ENCODE measurements around the gene OR9Q2. TPM values are rescaled to one million over a fixed set of nuclear protein-coding genes. Genes with fewer than 3 reads are reported as not detected.

The OR9Q2 gene
- total and polyA plus RNA-seq, 4 donors = not detected

DNA sequence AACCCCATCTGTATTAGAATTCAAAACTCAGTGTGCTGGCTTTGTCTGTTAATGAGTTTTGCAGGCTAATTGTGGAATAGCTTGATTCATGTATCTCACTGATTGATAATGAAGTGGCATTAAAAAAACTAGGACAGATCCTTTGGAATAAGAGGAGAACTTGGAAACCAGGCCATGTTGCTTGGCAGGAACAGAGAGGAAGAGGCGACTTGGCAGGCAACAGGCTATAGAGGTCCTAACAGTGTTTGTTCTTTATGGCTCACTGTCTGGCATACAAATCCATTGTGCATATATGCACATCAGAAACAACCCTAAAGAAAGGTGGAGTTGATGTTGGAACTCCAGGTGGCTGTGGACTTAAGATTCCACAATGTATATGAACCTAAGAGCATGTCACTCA lies 46.1 kb upstream of the OR9Q2 start:
- no peak for TF ChIP-seq HNF4A (conservative IDR thresholded peaks at IDR 0.05)
- no peak for TF ChIP-seq EGR1 (IDR thresholded peaks at IDR 0.05; ENCODE audit: low read depth in 2 of 2)
- TF ChIP-seq GABPA (IDR thresholded peaks at IDR 0.05 in 1 of 2, conservative IDR thresholded peaks at IDR 0.05 in 1 of 2) = no peak
- TF ChIP-seq, protein P1, sequence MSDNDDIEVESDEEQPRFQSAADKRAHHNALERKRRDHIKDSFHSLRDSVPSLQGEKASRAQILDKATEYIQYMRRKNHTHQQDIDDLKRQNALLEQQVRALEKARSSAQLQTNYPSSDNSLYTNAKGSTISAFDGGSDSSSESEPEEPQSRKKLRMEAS (IDR thresholded peaks at IDR 0.05) = no peak
- no peak for TF ChIP-seq SP1 (IDR thresholded peaks at IDR 0.05)
- no peak for TF ChIP-seq JUND (IDR thresholded peaks at IDR 0.05)
- TF ChIP-seq YY1 (IDR thresholded peaks at IDR 0.05) = no peak
- TF ChIP-seq, protein P2, sequence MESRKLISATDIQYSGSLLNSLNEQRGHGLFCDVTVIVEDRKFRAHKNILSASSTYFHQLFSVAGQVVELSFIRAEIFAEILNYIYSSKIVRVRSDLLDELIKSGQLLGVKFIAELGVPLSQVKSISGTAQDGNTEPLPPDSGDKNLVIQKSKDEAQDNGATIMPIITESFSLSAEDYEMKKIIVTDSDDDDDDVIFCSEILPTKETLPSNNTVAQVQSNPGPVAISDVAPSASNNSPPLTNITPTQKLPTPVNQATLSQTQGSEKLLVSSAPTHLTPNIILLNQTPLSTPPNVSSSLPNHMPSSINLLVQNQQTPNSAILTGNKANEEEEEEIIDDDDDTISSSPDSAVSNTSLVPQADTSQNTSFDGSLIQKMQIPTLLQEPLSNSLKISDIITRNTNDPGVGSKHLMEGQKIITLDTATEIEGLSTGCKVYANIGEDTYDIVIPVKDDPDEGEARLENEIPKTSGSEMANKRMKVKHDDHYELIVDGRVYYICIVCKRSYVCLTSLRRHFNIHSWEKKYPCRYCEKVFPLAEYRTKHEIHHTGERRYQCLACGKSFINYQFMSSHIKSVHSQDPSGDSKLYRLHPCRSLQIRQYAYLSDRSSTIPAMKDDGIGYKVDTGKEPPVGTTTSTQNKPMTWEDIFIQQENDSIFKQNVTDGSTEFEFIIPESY (IDR thresholded peaks at IDR 0.05) = no peak
- TF ChIP-seq HNF4G (IDR thresholded peaks at IDR 0.05) = no peak
- no peak for TF ChIP-seq RAD21 (IDR thresholded peaks at IDR 0.05)
- no peak for TF ChIP-seq RXRA (IDR thresholded peaks at IDR 0.05)
- no peak for TF ChIP-seq FOXA1 (IDR thresholded peaks at IDR 0.05)
- no peak for TF ChIP-seq FOXA2 (IDR thresholded peaks at IDR 0.05)
- TF ChIP-seq, protein P3, sequence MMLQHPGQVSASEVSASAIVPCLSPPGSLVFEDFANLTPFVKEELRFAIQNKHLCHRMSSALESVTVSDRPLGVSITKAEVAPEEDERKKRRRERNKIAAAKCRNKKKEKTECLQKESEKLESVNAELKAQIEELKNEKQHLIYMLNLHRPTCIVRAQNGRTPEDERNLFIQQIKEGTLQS (IDR thresholded peaks at IDR 0.05) = no peak
- TF ChIP-seq, protein P4, sequence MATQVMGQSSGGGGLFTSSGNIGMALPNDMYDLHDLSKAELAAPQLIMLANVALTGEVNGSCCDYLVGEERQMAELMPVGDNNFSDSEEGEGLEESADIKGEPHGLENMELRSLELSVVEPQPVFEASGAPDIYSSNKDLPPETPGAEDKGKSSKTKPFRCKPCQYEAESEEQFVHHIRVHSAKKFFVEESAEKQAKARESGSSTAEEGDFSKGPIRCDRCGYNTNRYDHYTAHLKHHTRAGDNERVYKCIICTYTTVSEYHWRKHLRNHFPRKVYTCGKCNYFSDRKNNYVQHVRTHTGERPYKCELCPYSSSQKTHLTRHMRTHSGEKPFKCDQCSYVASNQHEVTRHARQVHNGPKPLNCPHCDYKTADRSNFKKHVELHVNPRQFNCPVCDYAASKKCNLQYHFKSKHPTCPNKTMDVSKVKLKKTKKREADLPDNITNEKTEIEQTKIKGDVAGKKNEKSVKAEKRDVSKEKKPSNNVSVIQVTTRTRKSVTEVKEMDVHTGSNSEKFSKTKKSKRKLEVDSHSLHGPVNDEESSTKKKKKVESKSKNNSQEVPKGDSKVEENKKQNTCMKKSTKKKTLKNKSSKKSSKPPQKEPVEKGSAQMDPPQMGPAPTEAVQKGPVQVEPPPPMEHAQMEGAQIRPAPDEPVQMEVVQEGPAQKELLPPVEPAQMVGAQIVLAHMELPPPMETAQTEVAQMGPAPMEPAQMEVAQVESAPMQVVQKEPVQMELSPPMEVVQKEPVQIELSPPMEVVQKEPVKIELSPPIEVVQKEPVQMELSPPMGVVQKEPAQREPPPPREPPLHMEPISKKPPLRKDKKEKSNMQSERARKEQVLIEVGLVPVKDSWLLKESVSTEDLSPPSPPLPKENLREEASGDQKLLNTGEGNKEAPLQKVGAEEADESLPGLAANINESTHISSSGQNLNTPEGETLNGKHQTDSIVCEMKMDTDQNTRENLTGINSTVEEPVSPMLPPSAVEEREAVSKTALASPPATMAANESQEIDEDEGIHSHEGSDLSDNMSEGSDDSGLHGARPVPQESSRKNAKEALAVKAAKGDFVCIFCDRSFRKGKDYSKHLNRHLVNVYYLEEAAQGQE (IDR thresholded peaks at IDR 0.05) = no peak
- no peak for TF ChIP-seq TAF1 (conservative IDR thresholded peaks at IDR 0.05)
- Histone ChIP-seq H3K4me3 (ENCODE audit: low read depth in 1 of 3, low read length in 3 of 3) (no peak overlapping the region), H3K9ac (ENCODE audit: low read depth in 1 of 2, low read length in 2 of 2) (no peak overlapping the region), H3K4me1 (ENCODE audit: control insufficient read depth in 4 of 4, insufficient read depth in 4 of 4, low read length in 3 of 4) (no peaks in the 10 kb centered on the region), H3K9me3 (ENCODE audit: control insufficient read depth in 4 of 4, low read length in 3 of 4) (no peaks in the 10 kb centered on the region), H3K36me3 (ENCODE audit: control insufficient read depth in 4 of 4, insufficient read depth in 3 of 4, low read depth in 1 of 4, low read length in 3 of 4) (no peaks in the 10 kb centered on the region), H3K27me3 (ENCODE audit: control insufficient read depth in 4 of 4, insufficient read depth in 4 of 4, low read length in 3 of 4) (no peaks in the 10 kb centered on the region), H3K27ac (ENCODE audit: low read depth in 1 of 2, low read length in 2 of 2) (no peak overlapping the region)
- no peak for DNase-seq (ENCODE audit: low spot score)
- 59% methylated on average over 1 of the region's 1 CpG for WGBS

DNA sequence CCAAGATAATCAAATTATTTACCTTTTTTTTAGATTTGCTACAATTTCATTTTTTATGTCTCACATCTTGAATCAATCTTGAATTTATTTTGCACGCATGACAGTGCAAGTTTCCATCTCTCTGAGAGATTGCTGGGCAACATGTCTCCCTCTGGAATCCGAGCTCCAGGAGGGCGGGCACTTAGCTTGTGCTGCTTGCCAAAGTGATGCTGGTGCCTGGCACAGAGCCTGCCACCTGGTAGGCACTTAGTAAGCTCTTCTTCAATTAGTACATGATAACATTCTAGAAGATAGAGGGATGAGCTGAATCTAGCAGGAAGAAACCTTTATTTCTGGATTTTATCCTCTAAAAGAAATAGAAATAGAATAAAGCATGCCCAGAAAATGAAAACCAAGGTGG lies 36.1 kb upstream of the OR9Q2 start:
- no peaks in the 10 kb centered on the region for H3K9me3 ChIP-seq (ENCODE audit: control insufficient read depth in 4 of 4, low read length in 3 of 4)
- H3K27ac ChIP-seq (ENCODE audit: low read depth in 1 of 2, low read length in 2 of 2) = no peak overlapping the region
- H3K27me3 ChIP-seq (ENCODE audit: control insufficient read depth in 4 of 4, insufficient read depth in 4 of 4, low read length in 3 of 4) = peaks cover 0 to 4% (median 0%) of the 10 kb centered on the region in 4 donors
- WGBS = 65% methylated on average over 3 of the region's 3 CpGs
- no peak overlapping the region for H3K9ac ChIP-seq (ENCODE audit: low read depth in 1 of 2, low read length in 2 of 2)
- H3K4me1 ChIP-seq (ENCODE audit: control insufficient read depth in 4 of 4, insufficient read depth in 4 of 4, low read length in 3 of 4) = no peaks in the 10 kb centered on the region
- TF ChIP-seq RXRA (IDR thresholded peaks at IDR 0.05) = no peak
- TF ChIP-seq EGR1 (IDR thresholded peaks at IDR 0.05; ENCODE audit: low read depth in 2 of 2) = no peak
- TF ChIP-seq, protein P3 (IDR thresholded peaks at IDR 0.05) = no peak
- no peak for TF ChIP-seq YY1 (IDR thresholded peaks at IDR 0.05)
- no peaks in the 10 kb centered on the region for H3K36me3 ChIP-seq (ENCODE audit: control insufficient read depth in 4 of 4, insufficient read depth in 3 of 4, low read depth in 1 of 4, low read length in 3 of 4)
- no peak for DNase-seq (ENCODE audit: low spot score)
- H3K4me3 ChIP-seq (ENCODE audit: low read depth in 1 of 3, low read length in 3 of 3) = no peak overlapping the region
